ENCODE measurements around the gene RAI2.

GRCh38 chrX:17787557-17787956, 73.5 kb downstream of the RAI2 start:
- TF ChIP-seq CTCF (IDR thresholded peaks at IDR 0.05): no peak
- no peak for TF ChIP-seq USF1 (CRISPR knock-in tag; IDR thresholded peaks at IDR 0.05)
- no peak for TF ChIP-seq STAT6 (CRISPR knock-in tag; conservative IDR thresholded peaks at IDR 0.05; ENCODE audit: low read depth)
- no peak for TF ChIP-seq ESRRA (CRISPR knock-in tag; IDR thresholded peaks at IDR 0.05; ENCODE audit: borderline replicate concordance)
- TF ChIP-seq JUN (CRISPR knock-in tag; IDR thresholded peaks at IDR 0.05): no peak
- no peak for TF ChIP-seq ZNF671 (CRISPR knock-in tag; IDR thresholded peaks at IDR 0.05)
- TF ChIP-seq MAX (CRISPR knock-in tag; IDR thresholded peaks at IDR 0.05): no peak
